ENCODE data around the gene PPIH. TPM values are rescaled to one million over a fixed set of nuclear protein-coding genes. Genes with fewer than 3 reads are reported as not detected.
"Not testable (repeated sequence)": the region's sequence is repeated elsewhere in the genome, so short reads cannot be mapped to it uniquely, and the experiment has no call there.

The PPIH gene
- total RNA-seq = 100 to 1,000 TPM in 2 of 3 donors, 10 to 100 TPM in 1; 97.4 to 122 (median 117) TPM

- peak within 1 kb of the TSS; percentile 99 for H3K4me3 Mint-ChIP-seq
- H3K36me3 Mint-ChIP-seq (ENCODE audit: insufficient read depth) = peaks cover 15% of the 10 kb centered on the region
- peaks cover 46% of the 10 kb centered on the region for H3K4me1 Mint-ChIP-seq (ENCODE audit: low read depth)
- DNase-seq (peak; percentile 92), ATAC-seq (peak; percentile 98 to 99)
- H3K9me3 Mint-ChIP-seq = no peaks in the 10 kb centered on the region
- H3K27me3 Mint-ChIP-seq (ENCODE audit: low read depth) = no peaks in the 10 kb centered on the region
Observed at GRCh38 chr1:42657981-42658876, at the start of gene PPIH. TSS of gene PPIH (plus strand) at chr1:42658423. CDS start at chr1:42658447, 24 bp downstream.

- no peak for ATAC-seq
- peaks cover 2% of the 10 kb centered on the region for H3K36me3 Mint-ChIP-seq (ENCODE audit: insufficient read depth)
- no peaks in the 10 kb centered on the region for H3K27me3 Mint-ChIP-seq (ENCODE audit: low read depth)
- no peaks in the 10 kb centered on the region for H3K9me3 Mint-ChIP-seq
- no peaks in the 10 kb centered on the region for H3K4me1 Mint-ChIP-seq (ENCODE audit: low read depth)
- no peak overlapping the region for H3K4me3 Mint-ChIP-seq
- no peak for DNase-seq
Observed at GRCh38 chr1:42613803-42614131, 44.5 kb upstream of the PPIH start.

GRCh38 chr1:42618866-42619265, 39.4 kb upstream of the PPIH start:
- ATAC-seq (no peak), DNase-seq (no peak)
- Mint-ChIP-seq H3K9me3 (no peaks in the 10 kb centered on the region), H3K36me3 (ENCODE audit: insufficient read depth) (peaks cover 2% of the 10 kb centered on the region), H3K4me3 (no peak overlapping the region), H3K4me1 (ENCODE audit: low read depth) (no peaks in the 10 kb centered on the region), H3K27me3 (ENCODE audit: low read depth) (no peaks in the 10 kb centered on the region)

GRCh38 chr1:42620307-42620706, 37.9 kb upstream of the PPIH start:
- no peak overlapping the region for H3K4me3 Mint-ChIP-seq
- no peaks in the 10 kb centered on the region for H3K9me3 Mint-ChIP-seq
- H3K4me1 Mint-ChIP-seq (ENCODE audit: low read depth) = no peaks in the 10 kb centered on the region
- H3K27me3 Mint-ChIP-seq (ENCODE audit: low read depth) = no peaks in the 10 kb centered on the region
- H3K36me3 Mint-ChIP-seq (ENCODE audit: insufficient read depth) = no peaks in the 10 kb centered on the region
- ATAC-seq (no peak), DNase-seq (no peak)

- not testable (repeated sequence) for H3K27me3 Mint-ChIP-seq (ENCODE audit: low read depth); H3K4me1 Mint-ChIP-seq (ENCODE audit: low read depth); H3K4me3 Mint-ChIP-seq; H3K9me3 Mint-ChIP-seq; DNase-seq; ATAC-seq; H3K36me3 Mint-ChIP-seq (ENCODE audit: insufficient read depth)
Observed at GRCh38 chr1:42621180-42621579, 37.0 kb upstream of the PPIH start.

- H3K9me3 Mint-ChIP-seq; H3K36me3 Mint-ChIP-seq (ENCODE audit: insufficient read depth); ATAC-seq; H3K27me3 Mint-ChIP-seq (ENCODE audit: low read depth); H3K4me1 Mint-ChIP-seq (ENCODE audit: low read depth); DNase-seq; H3K4me3 Mint-ChIP-seq: not testable (repeated sequence)
Observed at GRCh38 chr1:42627205-42627604, 31.0 kb upstream of the PPIH start.

GRCh38 chr1:42639116-42639515, 19.1 kb upstream of the PPIH start:
- no peak for DNase-seq
- no peaks in the 10 kb centered on the region for H3K9me3 Mint-ChIP-seq
- H3K36me3 Mint-ChIP-seq (ENCODE audit: insufficient read depth) = peaks cover 1% of the 10 kb centered on the region
- ATAC-seq = no peak
- H3K27me3 Mint-ChIP-seq (ENCODE audit: low read depth) = no peaks in the 10 kb centered on the region
- H3K4me3 Mint-ChIP-seq = no peak overlapping the region
- H3K4me1 Mint-ChIP-seq (ENCODE audit: low read depth) = no peaks in the 10 kb centered on the region

- Mint-ChIP-seq H3K36me3 (ENCODE audit: insufficient read depth) (peaks cover 14% of the 10 kb centered on the region), H3K4me3 (no peak overlapping the region), H3K9me3 (peaks cover 8% of the 10 kb centered on the region), H3K4me1 (ENCODE audit: low read depth) (no peaks in the 10 kb centered on the region), H3K27me3 (ENCODE audit: low read depth) (peaks cover 4% of the 10 kb centered on the region)
- DNase-seq (no peak), ATAC-seq (no peak)
Observed at GRCh38 chr1:42646056-42646455, 12.2 kb upstream of the PPIH start.

- Mint-ChIP-seq H3K27me3 (ENCODE audit: low read depth) (no peaks in the 10 kb centered on the region), H3K4me1 (ENCODE audit: low read depth) (peaks cover 46% of the 10 kb centered on the region), H3K9me3 (no peaks in the 10 kb centered on the region), H3K36me3 (ENCODE audit: insufficient read depth) (peaks cover 14% of the 10 kb centered on the region), H3K4me3 (peak overlapping the region; percentile 99)
- DNase-seq = no peak
- ATAC-seq = no peak
Observed at GRCh38 chr1:42657201-42657600, 1.0 kb upstream of the PPIH start.

- H3K4me1 Mint-ChIP-seq (ENCODE audit: low read depth) = peaks cover 46% of the 10 kb centered on the region
- DNase-seq = no peak
- no peaks in the 10 kb centered on the region for H3K27me3 Mint-ChIP-seq (ENCODE audit: low read depth)
- no peaks in the 10 kb centered on the region for H3K9me3 Mint-ChIP-seq
- peak overlapping the region; percentile 99 for H3K4me3 Mint-ChIP-seq
- peaks cover 18% of the 10 kb centered on the region for H3K36me3 Mint-ChIP-seq (ENCODE audit: insufficient read depth)
- ATAC-seq = no peak
Observed at GRCh38 chr1:42658877-42659337, 684 bp downstream of the PPIH start.

- Mint-ChIP-seq H3K4me1 (ENCODE audit: low read depth) (peaks cover 46% of the 10 kb centered on the region), H3K36me3 (ENCODE audit: insufficient read depth) (peaks cover 28% of the 10 kb centered on the region), H3K9me3 (no peaks in the 10 kb centered on the region), H3K4me3 (peak overlapping the region; percentile 54), H3K27me3 (ENCODE audit: low read depth) (no peaks in the 10 kb centered on the region)
- DNase-seq (no peak), ATAC-seq (peak; percentile 42 to 56)
Observed at GRCh38 chr1:42660907-42661500, 2.8 kb downstream of the PPIH start.

- Mint-ChIP-seq H3K4me3 (no peak overlapping the region), H3K27me3 (ENCODE audit: low read depth) (no peaks in the 10 kb centered on the region), H3K9me3 (no peaks in the 10 kb centered on the region), H3K36me3 (ENCODE audit: insufficient read depth) (peaks cover 47% of the 10 kb centered on the region), H3K4me1 (ENCODE audit: low read depth) (no peaks in the 10 kb centered on the region)
- ATAC-seq (no peak), DNase-seq (no peak)
Observed at GRCh38 chr1:42669936-42670335, 11.7 kb downstream of the PPIH start.

- H3K27me3 Mint-ChIP-seq (ENCODE audit: low read depth) = no peaks in the 10 kb centered on the region
- H3K36me3 Mint-ChIP-seq (ENCODE audit: insufficient read depth) = peaks cover 51% of the 10 kb centered on the region
- no peak for DNase-seq
- H3K4me1 Mint-ChIP-seq (ENCODE audit: low read depth) = no peaks in the 10 kb centered on the region
- no peak for ATAC-seq
- no peak overlapping the region for H3K4me3 Mint-ChIP-seq
- no peaks in the 10 kb centered on the region for H3K9me3 Mint-ChIP-seq
Observed at GRCh38 chr1:42670425-42670824, 12.2 kb downstream of the PPIH start.

- Mint-ChIP-seq H3K4me3 (no peak overlapping the region), H3K4me1 (ENCODE audit: low read depth) (no peaks in the 10 kb centered on the region), H3K36me3 (ENCODE audit: insufficient read depth) (peaks cover 27% of the 10 kb centered on the region), H3K9me3 (no peaks in the 10 kb centered on the region), H3K27me3 (ENCODE audit: low read depth) (no peaks in the 10 kb centered on the region)
- ATAC-seq (no peak), DNase-seq (no peak)
Observed at GRCh38 chr1:42674214-42674613, 16.0 kb downstream of the PPIH start.

GRCh38 chr1:42674682-42675081, 16.5 kb downstream of the PPIH start:
- ATAC-seq (no peak), DNase-seq (no peak)
- Mint-ChIP-seq H3K4me3 (no peak overlapping the region), H3K9me3 (no peaks in the 10 kb centered on the region), H3K36me3 (ENCODE audit: insufficient read depth) (peaks cover 26% of the 10 kb centered on the region), H3K27me3 (ENCODE audit: low read depth) (no peaks in the 10 kb centered on the region), H3K4me1 (ENCODE audit: low read depth) (peaks cover under 1% of the 10 kb centered on the region)
